ENCODE data around the gene GNRHR. TPM values are rescaled to one million over a fixed set of nuclear protein-coding genes. Genes with fewer than 3 reads are reported as not detected.

The GNRHR gene
- total and polyA plus RNA-seq, 2 of the 4 experiments (the other 2 are of a cell fraction), result not detected

- in situ Hi-C loops (cut with MboI; ENCODE audit: low sequenced_read_pairs) (no loop called here), dilution Hi-C loops (cut with HindIII; ENCODE audit: low sequenced_read_pairs, unreplicated experiment) (no loop called here), intact Hi-C loops (cut with micrococcal nuclease) (no loop called here)
- no peak overlapping the region for H2BK20ac ChIP-seq (ENCODE audit: low read depth, low read length)
- H4K5ac ChIP-seq (ENCODE audit: low read depth, low read length), result no peak overlapping the region
- H3K27ac ChIP-seq (ENCODE audit: insufficient read depth, low read length), result no peak overlapping the region
- no peaks in the 10 kb centered on the region for H3K36me3 ChIP-seq (ENCODE audit: control insufficient read depth, insufficient read depth, low read length)
- H2AK5ac ChIP-seq (ENCODE audit: low read depth, low read length), result no peak overlapping the region
- no peak overlapping the region for H2BK120ac ChIP-seq (ENCODE audit: low read depth, low read length)
- no peak overlapping the region for H4K8ac ChIP-seq (ENCODE audit: low read depth in 2 of 2, low read length in 2 of 2)
- ChIA-PET CTCF (interaction anchor here (0.6 kb wide), 1 partner anchor 13 kb away, joined by 11 read pairs; no protein-coding TSS in a partner anchor), POLR2A (ENCODE audit: unreplicated experiment) (no interaction called here)
- no TSS peak for BruUV-seq (replicated peaks)
- no peak for DNase-seq
- no peak overlapping the region for H3K4me3 ChIP-seq (ENCODE audit: insufficient read depth, low read depth, low read length)
- no peak overlapping the region for H3K23ac ChIP-seq (ENCODE audit: low read depth, low read length)
- no peaks in the 10 kb centered on the region for H3K9me3 ChIP-seq (ENCODE audit: control insufficient read depth, insufficient read depth, low read length)
- no CpG with 5 or more reads among the region's 2 CpGs for WGBS, 2 experiments (ENCODE audit: extremely low coverage in 2 of 2, insufficient read length in 1 of 2)
- H3K56ac ChIP-seq (ENCODE audit: extremely low read depth, insufficient read depth, low read length), result no peak overlapping the region
- H3K4ac ChIP-seq (ENCODE audit: low read depth, low read length), result no peak overlapping the region
- TF ChIP-seq RAD21 (IDR thresholded peaks at IDR 0.05; ENCODE audit: low read length) (no peak), SMC3 (IDR thresholded peaks at IDR 0.05; ENCODE audit: low read depth, low read length) (no peak), CEBPB (IDR thresholded peaks at IDR 0.05; ENCODE audit: low read depth, low read length) (no peak), POLR2A (IDR thresholded peaks at IDR 0.05; ENCODE audit: low read depth, low read length) (no peak), RFX5 (IDR thresholded peaks at IDR 0.05; ENCODE audit: low read depth, low read length) (no peak), USF2 (IDR thresholded peaks at IDR 0.05; ENCODE audit: low read depth, low read length) (no peak), RCOR1 (IDR thresholded peaks at IDR 0.05; ENCODE audit: insufficient replicate concordance, low read length) (no peak), ELK1 (IDR thresholded peaks at IDR 0.05; ENCODE audit: borderline replicate concordance, low read depth, low read length) (no peak), BHLHE40 (IDR thresholded peaks at IDR 0.05; ENCODE audit: low read depth, low read length) (no peak), MAFK (IDR thresholded peaks at IDR 0.05; ENCODE audit: low read depth, low read length) (no peak), NFE2L2 (IDR thresholded peaks at IDR 0.05; ENCODE audit: low read depth, low read length) (no peak), MAZ (IDR thresholded peaks at IDR 0.05; ENCODE audit: borderline replicate concordance, low read depth, low read length) (no peak), CHD1 (IDR thresholded peaks at IDR 0.05; ENCODE audit: low read depth, low read length) (no peak), MXI1 (IDR thresholded peaks at IDR 0.05; ENCODE audit: borderline replicate concordance, low read depth, low read length) (no peak), FOS (IDR thresholded peaks at IDR 0.05; ENCODE audit: low read depth, low read length) (no peak), CTCF (conservative IDR thresholded peaks at IDR 0.05; ENCODE audit: low read depth, low read length) (no peak)
- H2BK15ac ChIP-seq (ENCODE audit: low read depth, low read length), result no peak overlapping the region
- H3K18ac ChIP-seq (ENCODE audit: low read depth, low read length), result no peak overlapping the region
- H2BK5ac ChIP-seq (ENCODE audit: low read depth, low read length, poor library complexity, severe bottlenecking), result no peak overlapping the region
- H3K9ac ChIP-seq (ENCODE audit: low read depth, low read length), result no peak overlapping the region
- H3K4me2 ChIP-seq (ENCODE audit: low read depth, low read length), result no peak overlapping the region
- no peak for ATAC-seq (ENCODE audit: low read depth)
- no peak overlapping the region for H2AFZ ChIP-seq (replicated peaks; ENCODE audit: low read length, poor library complexity)
- H2AK9ac ChIP-seq (replicated peaks; ENCODE audit: low read depth, low read length, poor library complexity), result no peak overlapping the region
- no peaks in the 10 kb centered on the region for H3K27me3 ChIP-seq (ENCODE audit: control insufficient read depth, insufficient read depth, low read length)
- H3K14ac ChIP-seq (replicated peaks; ENCODE audit: low read depth, low read length), result no peak overlapping the region
- no peaks in the 10 kb centered on the region for H3K79me1 ChIP-seq (ENCODE audit: low read depth in 1 of 2, low read length in 2 of 2)
- no peaks in the 10 kb centered on the region for H3K9me1 ChIP-seq (ENCODE audit: insufficient read depth, low read length)
- no peaks in the 10 kb centered on the region for H3K4me1 ChIP-seq (ENCODE audit: control insufficient read depth, insufficient read depth, low read length)
- H4K91ac ChIP-seq (ENCODE audit: insufficient read depth, low read depth, low read length), result no peak overlapping the region
- H4K20me1 ChIP-seq (ENCODE audit: insufficient read depth, low read length), result no peaks in the 10 kb centered on the region
These were observed 25.4 kb upstream of the GNRHR start for GRCh38 chr4:67779631-67780030.

Data from IMR-90 (cell line).